H1 (cell line): ENCODE data around the gene NARS2. TPM values are rescaled to one million over a fixed set of nuclear protein-coding genes. Genes with fewer than 3 reads are reported as not detected.
A peak's percentile ranks its signal among the peaks of the same experiment; 100 is the strongest.

Source experiments
- CTCF ChIA-PET: fragments of 300-600 bp; sonication (Branson Sonifier 250); formaldehyde crosslinking; loops from one replicate; lab custom pipeline; 2021; ENCODE audit not compliant: partially characterized antibody; lab: Charles Lee
- POLR2A ChIA-PET: fragments of 300-600 bp; sonication (Branson Sonifier 250); formaldehyde crosslinking; loops from one replicate; lab custom pipeline; 2021; ENCODE audit warnings: inconsistent platforms; ENCODE audit not compliant: partially characterized antibody; lab: Charles Lee
- DNase-seq, 2 experiments: peaks; one replicate each; pipeline versions ENCODE4 v3.0.0 to v3.0.0-alpha.2; 2010 to 2022; ENCODE audit warnings: low spot score in 2 of 2, low read depth in 1 of 2, mixed read lengths in 1 of 2
- FAIRE-seq: peaks from 2 replicates; lab custom pipeline; 2011; peaks lifted over from hg19 to GRCh38; lab: Jason Lieb, UNC
- H2AFZ ChIP-seq: 2 replicates; pipeline ENCODE4 v1.8.1; 2012; ENCODE audit warnings: low read length, inconsistent platforms
- H2AK5ac ChIP-seq: 2 replicates; pipeline ENCODE4 v1.6.1; 2013; ENCODE audit warnings: low read depth, low read length
- H2BK120ac ChIP-seq: replicated peaks from 2 replicates; pipeline ENCODE3; 2013; ENCODE audit warnings: low read depth, low read length, inconsistent platforms
- H2BK12ac ChIP-seq: 2 replicates; pipeline ENCODE4 v1.6.1; 2013; ENCODE audit warnings: low read depth, low read length
- H2BK15ac ChIP-seq: 2 replicates; pipeline ENCODE4 v1.6.1; 2013; ENCODE audit warnings: low read length
- H2BK20ac ChIP-seq: 2 replicates; pipeline ENCODE4 v1.6.1; 2013; ENCODE audit warnings: low read length
- H2BK5ac ChIP-seq: 2 replicates; pipeline ENCODE4 v1.6.1; 2013; ENCODE audit warnings: low read depth, low read length
- H3K14ac ChIP-seq: 2 replicates; pipeline ENCODE4 v1.6.1; 2013; ENCODE audit warnings: inconsistent platforms; ENCODE audit not compliant: insufficient read length
- H3K18ac ChIP-seq: 2 replicates; pipeline ENCODE4 v1.6.1; 2013; ENCODE audit warnings: low read length; ENCODE audit errors: extremely low read depth
- H3K23ac ChIP-seq: 2 replicates; pipeline ENCODE4 v1.6.1; 2013; ENCODE audit warnings: inconsistent platforms; ENCODE audit not compliant: insufficient read length
- H3K23me2 ChIP-seq: 2 replicates; pipeline ENCODE4 v1.6.1; 2013; ENCODE audit warnings: low read depth, low read length
- H3K27ac ChIP-seq: 2 replicates; pipeline ENCODE4 v1.6.1; 2011; ENCODE audit warnings: low read depth, low read length, inconsistent platforms
- H3K27me3 ChIP-seq, 4 experiments: replicated peaks in 1 of 4; 1 replicate in 1 of 4; 2 replicates in 3 of 4; pipeline versions ENCODE4 v1.6.1 to v1.8.1; 2011 to 2013; ENCODE audit warnings: low read length in 3 of 4, mild to moderate bottlenecking in 3 of 4, inconsistent platforms in 2 of 4, mixed read lengths in 2 of 4, moderate library complexity in 1 of 4; ENCODE audit not compliant: control insufficient read depth in 3 of 4, insufficient read depth in 3 of 4; ENCODE audit errors: extremely low read depth in 1 of 4
- H3K36me3 ChIP-seq, 4 experiments: 2 replicates each; pipeline versions ENCODE4 v1.6.1 to v1.8.1; 2011 to 2013; ENCODE audit warnings: mild to moderate bottlenecking in 4 of 4, low read length in 3 of 4, moderate library complexity in 2 of 4, control low read depth in 1 of 4, inconsistent platforms in 1 of 4; ENCODE audit not compliant: insufficient read depth in 4 of 4, control insufficient read depth in 2 of 4
- H3K4ac ChIP-seq: replicated peaks from 2 replicates; pipeline ENCODE3; 2013; ENCODE audit warnings: low read length, low read depth, mixed read lengths, inconsistent platforms; ENCODE audit not compliant: insufficient read length
- H3K4me1 ChIP-seq, 4 experiments: replicated peaks in 1 of 4; 1 replicate in 1 of 4; 2 replicates in 3 of 4; pipeline versions ENCODE4 v1.6.1 to v1.8.1; 2011 to 2013; ENCODE audit warnings: low read length in 3 of 4, inconsistent platforms in 2 of 4, mixed read lengths in 1 of 4; ENCODE audit not compliant: insufficient read depth in 4 of 4, control insufficient read depth in 3 of 4
- H3K4me2 ChIP-seq, 2 experiments: 2 replicates each; pipeline versions ENCODE4 v1.6.1 to v1.8.1; 2011 to 2013; ENCODE audit warnings: low read depth in 2 of 2, low read length in 2 of 2, control low read depth in 1 of 2, inconsistent platforms in 1 of 2, mild to moderate bottlenecking in 1 of 2; ENCODE audit not compliant: insufficient read depth in 1 of 2
- H3K4me3 ChIP-seq, 4 experiments: fragments of 200-600, 300-600 bp in 1 of 4; sonication (generic), shearing (Covaris generic), sonication (Bioruptor Twin) in 1 of 4; 2 replicates each; pipeline versions ENCODE4 v1.5.1 to v1.8.1; 2011 to 2016; ENCODE audit warnings: low read length in 4 of 4, low read depth in 3 of 4, control low read depth in 2 of 4, inconsistent platforms in 2 of 4, mild to moderate bottlenecking in 2 of 4, mixed read lengths in 1 of 4, moderate library complexity in 1 of 4; ENCODE audit not compliant: insufficient read depth in 2 of 4; ENCODE audit errors: extremely low read depth in 1 of 4
- H3K56ac ChIP-seq: replicated peaks from 2 replicates; pipeline ENCODE3; 2013; ENCODE audit warnings: low read depth, mild to moderate bottlenecking, mixed read lengths, low read length, inconsistent platforms; ENCODE audit not compliant: insufficient read length
- H3K79me1 ChIP-seq: 2 replicates; pipeline ENCODE4 v1.6.1; 2013; ENCODE audit warnings: low read depth, low read length, control low read depth
- H3K79me2 ChIP-seq, 2 experiments: 2 replicates each; pipeline versions ENCODE4 v1.6.1 to v1.8.1; 2012 to 2013; ENCODE audit warnings: low read length in 2 of 2, mild to moderate bottlenecking in 2 of 2, inconsistent platforms in 1 of 2; ENCODE audit not compliant: insufficient read depth in 2 of 2, control insufficient read depth in 1 of 2
- H3K9ac ChIP-seq, 4 experiments: replicated peaks in 1 of 4; 1 replicate in 1 of 4; 2 replicates in 3 of 4; pipeline versions ENCODE4 v1.6.1 to v1.8.1; 2011 to 2013; ENCODE audit warnings: low read depth in 3 of 4, low read length in 3 of 4, control low read depth in 2 of 4, mild to moderate bottlenecking in 2 of 4, moderate library complexity in 2 of 4, inconsistent platforms in 1 of 4; ENCODE audit errors: extremely low read depth in 1 of 4
- H3K9me3 ChIP-seq, 2 experiments: 2 replicates each; pipeline versions ENCODE4 v1.6.1 to v1.8.1; 2012 to 2013; ENCODE audit warnings: mild to moderate bottlenecking in 2 of 2, moderate library complexity in 2 of 2, control low read depth in 1 of 2, inconsistent platforms in 1 of 2, low read depth in 1 of 2, low read length in 1 of 2, mixed read lengths in 1 of 2; ENCODE audit not compliant: insufficient read depth in 2 of 2
- H4K20me1 ChIP-seq, 2 experiments: replicated peaks in 1 of 2; 2 replicates each; pipeline versions ENCODE3 to v1.8.1; 2011 to 2013; ENCODE audit warnings: inconsistent platforms in 2 of 2, low read length in 2 of 2, mild to moderate bottlenecking in 1 of 2; ENCODE audit not compliant: insufficient read depth in 2 of 2, control insufficient read depth in 1 of 2
- H4K5ac ChIP-seq: 2 replicates; pipeline ENCODE4 v1.6.1; 2013; ENCODE audit warnings: low read length, low read depth, mixed read lengths, inconsistent platforms; ENCODE audit not compliant: insufficient read length
- H4K8ac ChIP-seq: 2 replicates; pipeline ENCODE4 v1.8.0; 2013; ENCODE audit warnings: mild to moderate bottlenecking, moderate library complexity, low read length, inconsistent platforms; ENCODE audit not compliant: insufficient read depth; ENCODE audit errors: extremely low read depth
- H4K91ac ChIP-seq: replicated peaks from 2 replicates; pipeline ENCODE3; 2013; ENCODE audit warnings: low read length, mixed read lengths, inconsistent platforms; ENCODE audit not compliant: insufficient read length
- BACH1 ChIP-seq: IDR thresholded peaks from 2 replicates; pipeline ENCODE4 v1.6.1; 2012; ENCODE audit warnings: low read length, improper control_type of control experiment
- CHD1 ChIP-seq: IDR thresholded peaks from 2 replicates; pipeline ENCODE4 v1.6.1; 2012; ENCODE audit warnings: low read depth, low read length, improper control_type of control experiment
- EGR1 ChIP-seq: IDR thresholded peaks from 2 replicates; pipeline ENCODE4 v1.6.1; 2011; ENCODE audit warnings: low read depth, low read length, borderline replicate concordance
- EP300 ChIP-seq, 2 experiments: IDR thresholded peaks; 1 replicate in 1 of 2; 2 replicates in 1 of 2; pipeline ENCODE4 v1.6.1; 2011 to 2012; ENCODE audit warnings: low read depth in 2 of 2, low read length in 2 of 2, mild to moderate bottlenecking in 2 of 2, borderline replicate concordance in 1 of 2, inconsistent platforms in 1 of 2, moderate library complexity in 1 of 2
- KDM1A ChIP-seq: fragments of 200-600, 300-600 bp; sonication (generic); IDR thresholded peaks from 2 replicates; pipeline ENCODE4 v1.7.1; 2016; ENCODE audit warnings: mild to moderate bottlenecking, low read length, borderline replicate concordance
- MAFK ChIP-seq: IDR thresholded peaks from 2 replicates; pipeline ENCODE4 v1.6.1; 2012; ENCODE audit warnings: low read depth, mild to moderate bottlenecking, improper control_type of control experiment, low read length
- POLR2A ChIP-seq, 2 experiments: IDR thresholded peaks; 1 replicate in 1 of 2; 2 replicates in 1 of 2; pipeline ENCODE4 v1.6.1; 2011; ENCODE audit warnings: low read depth in 2 of 2, low read length in 2 of 2, mild to moderate bottlenecking in 2 of 2; ENCODE audit errors: control extremely low read depth in 1 of 2
- SIN3A ChIP-seq, 2 experiments: IDR thresholded peaks in 1 of 2; conservative IDR thresholded peaks in 1 of 2; 2 replicates each; pipeline ENCODE4 v1.6.1; 2011 to 2012; ENCODE audit warnings: low read length in 2 of 2, improper control_type of control experiment in 1 of 2, low read depth in 1 of 2, mild to moderate bottlenecking in 1 of 2
- SUZ12 ChIP-seq: fragments of 200-600 bp; sonication (generic); IDR thresholded peaks from 2 replicates; pipeline ENCODE4 v1.6.1; 2012; ENCODE audit warnings: mild to moderate bottlenecking, inconsistent platforms, low read length, moderate library complexity, mixed read lengths
- TBP ChIP-seq: IDR thresholded peaks from 2 replicates; pipeline ENCODE4 v1.6.1; 2011; ENCODE audit warnings: low read depth, low read length, improper control_type of control experiment
- WGBS, 2 experiments: shearing (Covaris generic) in 1 of 2; methylation state at CpG; one replicate each; pipeline versions ENCODE4 v1.1.6 to v1.1.7; 2013 to 2015; ENCODE audit warnings: low lambda C conversion rate in 2 of 2, mixed read lengths in 2 of 2, inconsistent platforms in 1 of 2, low coverage in 1 of 2, missing lambda C conversion rate in 1 of 2; ENCODE audit not compliant: insufficient replicate concordance in 2 of 2, insufficient coverage in 1 of 2, insufficient read length in 1 of 2; ENCODE audit errors: extremely low coverage in 1 of 2, missing lambda C conversion rate in 1 of 2; 5-methylcytosine and 5-hydroxymethylcytosine counted together
- polyA plus RNA-seq, 7 experiments: library from polyadenylated mRNA; depleted of rRNA in 3 of 7; stranded (reverse) in 5 of 7; unstranded in 2 of 7; fragments of >200 nt in 5 of 7; fragments of 200-250 nt in 2 of 7; gene quantifications; 1 replicate in 5 of 7; 2 replicates in 1 of 7; 4 replicates in 1 of 7; pipeline versions ENCODE4 v1.2.1 to v1.2.3, GENCODE V29; 2011 to 2013; ENCODE audit warnings: missing spikeins in 2 of 7, mixed read lengths in 2 of 7
- total RNA-seq: library from RNA; stranded (reverse); fragmentation: NEBNext Ultra II Directional; extraction: Animal tissue kit (Norgen Biotek cat#: 25700); gene quantifications from 2 replicates; pipeline ENCODE4 v1.2.1, GENCODE V29; 2021
- TF ChIP-seq, protein P1 (sequence below): IDR thresholded peaks from 2 replicates; pipeline ENCODE4 v1.6.1; 2012; ENCODE audit warnings: inconsistent platforms

NARS2 gene
- total and polyA plus RNA-seq, 2 of the 8 experiments (the other 6 are each of a cell fraction or from before 2014, with no cell fraction given), result 26.2 to 51.6 TPM

DNA sequence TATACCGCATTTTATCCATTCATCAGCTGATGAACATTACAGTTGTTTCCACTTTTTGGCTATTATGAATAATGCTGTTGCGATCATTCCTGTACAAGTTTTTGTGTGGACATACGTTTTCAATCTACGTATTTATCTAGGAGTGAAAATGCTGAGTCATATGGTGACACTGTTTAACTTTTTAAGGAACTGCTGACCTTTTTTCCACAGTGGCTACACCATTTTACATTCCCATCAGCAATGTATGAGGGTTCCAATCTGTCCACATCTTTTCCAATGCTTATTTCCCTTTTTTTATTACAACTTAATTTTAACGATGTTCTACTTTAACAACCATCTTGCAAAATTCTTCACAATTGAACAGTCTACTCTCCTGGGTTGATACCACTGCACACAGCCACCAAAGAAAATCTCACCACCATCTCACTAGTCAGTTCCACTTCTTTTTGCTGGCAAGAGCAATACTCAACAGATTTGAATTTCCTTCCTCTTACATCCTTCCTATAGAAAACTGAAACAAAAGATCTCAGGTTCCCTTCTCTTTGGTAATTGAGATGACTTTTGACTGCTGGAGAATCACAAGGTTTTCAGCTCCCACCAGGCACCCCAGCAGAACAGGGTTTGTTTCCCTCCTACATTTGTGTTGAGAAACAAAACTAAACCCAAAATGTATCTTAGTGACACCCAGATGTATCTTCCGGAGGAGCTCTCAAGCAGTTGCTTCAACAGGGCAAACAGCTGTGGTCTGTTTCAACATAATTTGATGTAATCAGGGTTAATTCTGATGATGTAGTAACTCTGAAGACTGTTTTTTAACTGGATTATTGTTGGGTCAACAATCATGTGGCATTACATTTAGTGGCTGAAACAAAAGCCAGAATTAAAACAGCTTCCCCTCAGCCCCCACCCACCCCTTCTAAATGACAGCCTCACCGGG lies 150.1 kb downstream of the NARS2 start:
- ChIA-PET POLR2A (no interaction called here), CTCF (interaction anchor here (1.2 to 1.3 kb wide), 2 partner anchors 9 to 149 kb away, joined by 4 to 5 read pairs; no protein-coding TSS in a partner anchor)
- H3K4ac ChIP-seq, result no peak overlapping the region
- 88 to 100% methylated on average over 1 to 7 of the region's 7 CpGs for WGBS, 2 experiments
- H3K27ac ChIP-seq, result no peak overlapping the region
- FAIRE-seq (no peak), DNase-seq (no peak)
- H3K4me2 ChIP-seq, result peak overlapping the region; percentile 17 to 31; a peak in 2 of 4 replicates
- peaks cover 0 to 2% (median under 1%) of the 10 kb centered on the region in 4 experiments; a peak in 2 of 7 replicates for H3K27me3 ChIP-seq
- H2AK5ac ChIP-seq, result no peak overlapping the region
- H3K56ac ChIP-seq, result no peak overlapping the region
- H3K18ac ChIP-seq, result no peak overlapping the region
- H2BK12ac ChIP-seq, result no peak overlapping the region
- H4K91ac ChIP-seq, result no peak overlapping the region
- H3K23ac ChIP-seq, result no peak overlapping the region
- H3K23me2 ChIP-seq, result peaks cover 2% of the 10 kb centered on the region; the same call in 1 of the 2 replicates
- no peak overlapping the region for H2BK15ac ChIP-seq
- H3K79me2 ChIP-seq, result no peaks in the 10 kb centered on the region
- no peak overlapping the region for H2BK20ac ChIP-seq
- no peaks in the 10 kb centered on the region for H3K79me1 ChIP-seq
- no peak overlapping the region for H2BK120ac ChIP-seq
- no peak overlapping the region for H2AFZ ChIP-seq
- H3K9ac ChIP-seq, result no peak overlapping the region
- H2BK5ac ChIP-seq, result no peak overlapping the region
- no peaks in the 10 kb centered on the region; a peak in 1 of 8 replicates for H3K36me3 ChIP-seq
- no peak overlapping the region for H3K14ac ChIP-seq
- H4K8ac ChIP-seq, result no peak overlapping the region
- no peaks in the 10 kb centered on the region for H3K9me3 ChIP-seq
- peaks cover 2 to 13% (median 5%) of the 10 kb centered on the region in 4 experiments; a peak in 5 of 7 replicates for H3K4me1 ChIP-seq
- no peaks in the 10 kb centered on the region for H4K20me1 ChIP-seq
- no peak overlapping the region for H4K5ac ChIP-seq
- peak overlapping the region in 1 of 4 experiments; percentile 2; a peak in 1 of 8 replicates for H3K4me3 ChIP-seq
- TF ChIP-seq BACH1 (peak; percentile 86), MAFK (peak; percentile 71), POLR2A (IDR thresholded peaks at IDR 0.05; ENCODE audit: control extremely low read depth in 1 of 2, low read depth in 2 of 2, low read length in 2 of 2) (no peak), SUZ12 (no peak), TBP (no peak), SIN3A (conservative IDR thresholded peaks at IDR 0.05 in 1 of 2, IDR thresholded peaks at IDR 0.05 in 1 of 2; ENCODE audit: low read depth in 1 of 2, low read length in 2 of 2) (no peak), CHD1 (no peak), EGR1 (no peak), KDM1A (no peak), EP300 (IDR thresholded peaks at IDR 0.05; ENCODE audit: borderline replicate concordance in 1 of 2, low read depth in 2 of 2, low read length in 2 of 2) (no peak)
- TF ChIP-seq, protein P1, sequence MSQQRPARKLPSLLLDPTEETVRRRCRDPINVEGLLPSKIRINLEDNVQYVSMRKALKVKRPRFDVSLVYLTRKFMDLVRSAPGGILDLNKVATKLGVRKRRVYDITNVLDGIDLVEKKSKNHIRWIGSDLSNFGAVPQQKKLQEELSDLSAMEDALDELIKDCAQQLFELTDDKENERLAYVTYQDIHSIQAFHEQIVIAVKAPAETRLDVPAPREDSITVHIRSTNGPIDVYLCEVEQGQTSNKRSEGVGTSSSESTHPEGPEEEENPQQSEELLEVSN, result no peak
